GM23338 (cell line): Measurements from ENCODE around the gene RANBP1. TPM values are rescaled to one million over a fixed set of nuclear protein-coding genes. Genes with fewer than 3 reads are reported as not detected.

Experiments
- ATAC-seq: fragments of 200-7000 bp; cut with Tn5 transposase; 3 replicates; pipeline ENCODE4 v1.9.1; 2020
- DNase-seq: peaks from one replicate; pipeline ENCODE4 v3.0.0-alpha.2; 2015; ENCODE audit warnings: low spot score
- H2AFZ ChIP-seq: fragments of 200-600 bp; sonication (generic); 2 replicates; pipeline ENCODE4 v1.8.0; 2016; ENCODE audit warnings: antibody characterized with exemption, mild to moderate bottlenecking, moderate library complexity
- H3F3A ChIP-seq: fragments of 200-600 bp; sonication (generic); replicated peaks from 2 replicates; pipeline ENCODE4 v1.8.0; 2017; ENCODE audit warnings: antibody characterized with exemption, mixed run types, low read depth
- H3K27ac ChIP-seq: fragments of 200-600 bp; sonication (generic); 2 replicates; pipeline ENCODE4 v1.6.1; 2016; ENCODE audit warnings: low read depth
- H3K27me3 ChIP-seq: fragments of 200-600 bp; sonication (generic); 2 replicates; pipeline ENCODE4 v1.8.0; 2016; ENCODE audit warnings: mild to moderate bottlenecking, mixed run types, moderate library complexity; ENCODE audit not compliant: insufficient read depth
- H3K36me3 ChIP-seq: fragments of 200-600 bp; sonication (generic); 2 replicates; pipeline ENCODE4 v1.8.0; 2016; ENCODE audit warnings: mild to moderate bottlenecking; ENCODE audit not compliant: insufficient read depth
- H3K4me1 ChIP-seq: fragments of 200-600 bp; sonication (generic); 2 replicates; pipeline ENCODE4 v1.8.0; 2016; ENCODE audit warnings: mild to moderate bottlenecking, moderate library complexity; ENCODE audit not compliant: insufficient read depth
- H3K4me2 ChIP-seq: fragments of 200-600 bp; sonication (generic); 2 replicates; pipeline ENCODE4 v1.7.1; 2017; ENCODE audit warnings: mixed run types
- H3K4me3 ChIP-seq: fragments of 200-600 bp; sonication (generic); 2 replicates; pipeline ENCODE4 v1.6.1; 2016; ENCODE audit warnings: mixed run types
- H3K79me2 ChIP-seq: fragments of 200-600 bp; sonication (generic); replicated peaks from 2 replicates; pipeline ENCODE4 v1.8.0; 2017; ENCODE audit warnings: mild to moderate bottlenecking; ENCODE audit not compliant: insufficient read depth
- H3K9me2 ChIP-seq: fragments of 200-600 bp; sonication (generic); 2 replicates; pipeline ENCODE4 v1.8.0; 2017; ENCODE audit not compliant: insufficient read depth
- H4K20me1 ChIP-seq: fragments of 200-600 bp; sonication (generic); replicated peaks from 2 replicates; pipeline ENCODE4 v1.8.0; 2017; ENCODE audit warnings: mild to moderate bottlenecking; ENCODE audit not compliant: insufficient read depth
- H3K27ac Mint-ChIP-seq: 2 replicates; pipeline ENCODE4 v1.8.0; 2020; ENCODE audit warnings: inconsistent platforms, mild to moderate bottlenecking, moderate library complexity, mixed read lengths
- H3K27me3 Mint-ChIP-seq: 3 replicates; pipeline ENCODE4 v1.8.0; 2022; ENCODE audit warnings: low read depth, mild to moderate bottlenecking, moderate library complexity, mixed read lengths, inconsistent platforms; ENCODE audit not compliant: insufficient read depth, poor library complexity
- H3K36me3 Mint-ChIP-seq: 3 replicates; pipeline ENCODE4 v1.8.0; 2021; ENCODE audit warnings: low read depth, mild to moderate bottlenecking, inconsistent platforms, moderate library complexity, mixed read lengths
- H3K4me1 Mint-ChIP-seq: 3 replicates; pipeline ENCODE4 v1.8.0; 2020; ENCODE audit warnings: mild to moderate bottlenecking, inconsistent platforms, mixed read lengths
- H3K4me3 Mint-ChIP-seq: 3 replicates; pipeline ENCODE4 v1.8.0; 2021; ENCODE audit warnings: moderate library complexity, mild to moderate bottlenecking, inconsistent platforms, mixed read lengths
- H3K9me3 Mint-ChIP-seq: 3 replicates; pipeline ENCODE4 v1.8.0; 2020; ENCODE audit warnings: moderate library complexity, mild to moderate bottlenecking, inconsistent platforms, mixed read lengths
- EZH2phosphoT487 ChIP-seq: fragments of 200-600 bp; sonication (generic); IDR thresholded peaks from one replicate; pipeline ENCODE4 v1.8.1; 2018; ENCODE audit warnings: antibody characterized with exemption; ENCODE audit not compliant: unreplicated experiment
- JUNB ChIP-seq: IDR thresholded peaks from one replicate; pipeline ENCODE4 v1.6.1; 2016; ENCODE audit warnings: antibody characterized with exemption; ENCODE audit not compliant: unreplicated experiment
- POLR2AphosphoS5 ChIP-seq: IDR thresholded peaks from 2 replicates; pipeline ENCODE4 v1.6.1; 2016; ENCODE audit warnings: antibody characterized with exemption, low read depth
- STAT1 ChIP-seq: IDR thresholded peaks from one replicate; pipeline ENCODE4 v1.6.1; 2016; ENCODE audit warnings: antibody characterized with exemption; ENCODE audit not compliant: unreplicated experiment
- polyA plus RNA-seq: library from polyadenylated mRNA; unstranded; fragments of >200 nt; fragmentation: Nextera tagmentation; extraction: Ambion mirVana; gene quantifications from 2 replicates; pipeline ENCODE4 v1.2.1, GENCODE V29; 2016
- total RNA-seq: library from RNA; depleted of rRNA; stranded (reverse); fragments of >200 nt; shearing (Covaris generic); gene quantifications from 2 replicates; pipeline ENCODE4 v1.2.3, GENCODE V29; 2014
- TF ChIP-seq, protein P1 (sequence below), 2 experiments: fragments of 200-600 bp in 1 of 2; sonication (generic) in 1 of 2; conservative IDR thresholded peaks; 2 replicates each; pipeline versions ENCODE4 v1.5.1 to v1.6.1; 2016 to 2017; ENCODE audit warnings: antibody characterized with exemption in 2 of 2, low read depth in 2 of 2, mild to moderate bottlenecking in 2 of 2, moderate library complexity in 1 of 2
- TF ChIP-seq, protein P2 (sequence below): IDR thresholded peaks from 2 replicates; pipeline ENCODE4 v1.6.1; 2016; ENCODE audit warnings: antibody characterized with exemption

Gene RANBP1
- total and polyA plus RNA-seq, 2 experiments from 2014 or later: 1,014 to 1,206 TPM

- Histone ChIP-seq H3K27ac (no peak overlapping the region), H3K36me3 (peaks cover 23% of the 10 kb centered on the region), H3K4me3 (no peak overlapping the region), H3K27me3 (no peaks in the 10 kb centered on the region), H2AFZ (no peak overlapping the region), H3K4me1 (no peaks in the 10 kb centered on the region), H4K20me1 (peaks cover 44% of the 10 kb centered on the region), H3K4me2 (no peak overlapping the region), H3F3A (peaks cover 27% of the 10 kb centered on the region), H3K79me2 (peaks cover 20% of the 10 kb centered on the region), H3K9me2 (no peaks in the 10 kb centered on the region)
- peaks cover 3% of the 10 kb centered on the region; the same call in 1 of the 3 replicates for H3K4me1 Mint-ChIP-seq
- no peak for DNase-seq
- TF ChIP-seq POLR2AphosphoS5 (no peak), EZH2phosphoT487 (no peak)
- H3K36me3 Mint-ChIP-seq: peaks cover 87% of the 10 kb centered on the region
- H3K27me3 Mint-ChIP-seq: peaks cover 31% of the 10 kb centered on the region
- no peaks in the 10 kb centered on the region for H3K9me3 Mint-ChIP-seq
- no peak for ATAC-seq
- H3K4me3 Mint-ChIP-seq: no peak overlapping the region
- no peak overlapping the region for H3K27ac Mint-ChIP-seq
Observed at GRCh38 chr22:20106849-20107237, 9.1 kb upstream of the RANBP1 start.

DNA sequence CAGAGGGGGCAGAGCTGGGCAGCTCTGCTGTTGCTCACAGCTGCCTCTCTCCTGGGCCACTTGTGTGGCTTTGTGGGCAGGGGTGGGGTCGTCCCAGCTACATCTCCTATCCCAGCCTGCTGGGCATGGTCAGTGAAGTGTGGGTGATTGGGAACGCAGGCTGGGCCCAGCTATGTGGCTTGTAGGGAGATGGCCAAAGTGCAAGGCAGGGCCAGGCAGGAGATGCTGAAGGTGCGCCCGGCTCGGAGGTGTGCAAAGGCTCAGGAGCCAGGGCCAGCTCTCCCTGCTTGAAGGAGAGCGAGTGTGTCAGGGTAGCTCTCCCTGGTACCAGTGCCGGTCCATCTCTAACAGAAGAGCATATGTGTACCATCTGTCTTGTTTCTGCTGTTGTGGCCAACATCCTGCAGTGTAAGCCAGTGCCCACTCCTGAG lies 8.4 kb upstream of the RANBP1 start:
- H3K79me2 ChIP-seq: peaks cover 13% of the 10 kb centered on the region
- no peak overlapping the region for H2AFZ ChIP-seq
- Mint-ChIP-seq H3K27ac (no peak overlapping the region), H3K4me1 (no peaks in the 10 kb centered on the region), H3K36me3 (peaks cover 84% of the 10 kb centered on the region), H3K9me3 (no peaks in the 10 kb centered on the region), H3K4me3 (no peak overlapping the region), H3K27me3 (peaks cover 35% of the 10 kb centered on the region)
- H3K36me3 ChIP-seq: peaks cover 23% of the 10 kb centered on the region
- peaks cover 32% of the 10 kb centered on the region for H3F3A ChIP-seq
- H3K4me3 ChIP-seq: no peak overlapping the region
- no peak for ATAC-seq
- peaks cover 39% of the 10 kb centered on the region for H4K20me1 ChIP-seq
- no peak overlapping the region for H3K27ac ChIP-seq
- DNase-seq: no peak
- TF ChIP-seq, protein P1, sequence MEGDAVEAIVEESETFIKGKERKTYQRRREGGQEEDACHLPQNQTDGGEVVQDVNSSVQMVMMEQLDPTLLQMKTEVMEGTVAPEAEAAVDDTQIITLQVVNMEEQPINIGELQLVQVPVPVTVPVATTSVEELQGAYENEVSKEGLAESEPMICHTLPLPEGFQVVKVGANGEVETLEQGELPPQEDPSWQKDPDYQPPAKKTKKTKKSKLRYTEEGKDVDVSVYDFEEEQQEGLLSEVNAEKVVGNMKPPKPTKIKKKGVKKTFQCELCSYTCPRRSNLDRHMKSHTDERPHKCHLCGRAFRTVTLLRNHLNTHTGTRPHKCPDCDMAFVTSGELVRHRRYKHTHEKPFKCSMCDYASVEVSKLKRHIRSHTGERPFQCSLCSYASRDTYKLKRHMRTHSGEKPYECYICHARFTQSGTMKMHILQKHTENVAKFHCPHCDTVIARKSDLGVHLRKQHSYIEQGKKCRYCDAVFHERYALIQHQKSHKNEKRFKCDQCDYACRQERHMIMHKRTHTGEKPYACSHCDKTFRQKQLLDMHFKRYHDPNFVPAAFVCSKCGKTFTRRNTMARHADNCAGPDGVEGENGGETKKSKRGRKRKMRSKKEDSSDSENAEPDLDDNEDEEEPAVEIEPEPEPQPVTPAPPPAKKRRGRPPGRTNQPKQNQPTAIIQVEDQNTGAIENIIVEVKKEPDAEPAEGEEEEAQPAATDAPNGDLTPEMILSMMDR (conservative IDR thresholded peaks at IDR 0.05; ENCODE audit: low read depth in 2 of 2): no peak
- TF ChIP-seq, protein P2, sequence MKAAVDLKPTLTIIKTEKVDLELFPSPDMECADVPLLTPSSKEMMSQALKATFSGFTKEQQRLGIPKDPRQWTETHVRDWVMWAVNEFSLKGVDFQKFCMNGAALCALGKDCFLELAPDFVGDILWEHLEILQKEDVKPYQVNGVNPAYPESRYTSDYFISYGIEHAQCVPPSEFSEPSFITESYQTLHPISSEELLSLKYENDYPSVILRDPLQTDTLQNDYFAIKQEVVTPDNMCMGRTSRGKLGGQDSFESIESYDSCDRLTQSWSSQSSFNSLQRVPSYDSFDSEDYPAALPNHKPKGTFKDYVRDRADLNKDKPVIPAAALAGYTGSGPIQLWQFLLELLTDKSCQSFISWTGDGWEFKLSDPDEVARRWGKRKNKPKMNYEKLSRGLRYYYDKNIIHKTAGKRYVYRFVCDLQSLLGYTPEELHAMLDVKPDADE: no peak
- H3K4me2 ChIP-seq: no peak overlapping the region
- H3K4me1 ChIP-seq: no peaks in the 10 kb centered on the region
- H3K9me2 ChIP-seq: no peaks in the 10 kb centered on the region
- H3K27me3 ChIP-seq: no peaks in the 10 kb centered on the region

DNA sequence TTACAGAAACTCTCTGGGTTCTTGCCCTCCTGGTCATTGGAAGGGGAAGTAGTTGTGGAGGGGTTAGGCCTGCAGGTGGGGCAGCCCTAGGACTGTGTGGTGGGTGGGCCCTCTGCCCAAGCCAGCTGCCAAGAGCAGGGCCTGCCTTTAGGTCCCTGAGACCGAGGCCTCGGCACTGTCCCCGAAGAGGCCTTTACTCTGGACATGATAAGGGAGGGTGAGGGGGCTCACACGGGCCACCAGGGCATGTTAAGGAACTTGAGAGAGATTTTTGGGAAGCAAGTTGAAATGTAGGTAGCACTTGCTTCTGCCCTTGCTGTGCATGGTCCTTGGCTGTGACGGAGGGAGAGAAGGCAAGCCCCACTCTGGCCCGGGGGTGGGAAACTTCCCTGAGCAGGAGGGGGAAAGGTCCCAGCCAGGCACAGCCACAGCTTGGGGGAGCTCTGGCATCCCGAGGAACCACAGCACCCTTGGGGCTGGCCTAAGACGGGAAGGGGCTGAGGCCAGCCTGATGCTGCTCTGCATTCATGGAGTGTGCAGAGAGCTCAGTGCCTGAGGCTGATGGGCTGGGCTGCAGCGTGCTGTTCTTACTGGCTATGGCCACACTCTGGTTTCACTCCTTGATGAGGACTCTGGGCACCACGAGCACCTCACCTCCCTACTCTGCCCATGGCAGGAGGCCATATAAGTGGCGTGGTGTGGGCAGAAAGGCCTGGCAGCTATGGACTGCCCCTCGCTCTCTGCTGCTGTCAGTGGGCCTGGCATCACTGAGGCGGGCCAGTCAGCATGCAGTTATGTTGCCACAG lies 7.8 kb upstream of the RANBP1 start:
- no peak overlapping the region for H2AFZ ChIP-seq
- DNase-seq (no peak), ATAC-seq (no peak)
- H3K9me2 ChIP-seq: no peaks in the 10 kb centered on the region
- peaks cover 33% of the 10 kb centered on the region for H3F3A ChIP-seq
- peaks cover 17% of the 10 kb centered on the region for H3K36me3 ChIP-seq
- TF ChIP-seq STAT1 (no peak), JUNB (no peak), POLR2AphosphoS5 (no peak)
- Mint-ChIP-seq H3K4me3 (no peak overlapping the region), H3K36me3 (peaks cover 77% of the 10 kb centered on the region), H3K27ac (no peak overlapping the region), H3K27me3 (peaks cover 39% of the 10 kb centered on the region), H3K9me3 (no peaks in the 10 kb centered on the region), H3K4me1 (no peaks in the 10 kb centered on the region)
- H4K20me1 ChIP-seq: peaks cover 36% of the 10 kb centered on the region
- peaks cover 7% of the 10 kb centered on the region for H3K79me2 ChIP-seq
- H3K4me2 ChIP-seq: no peak overlapping the region
- H3K27me3 ChIP-seq: no peaks in the 10 kb centered on the region
- no peak overlapping the region for H3K4me3 ChIP-seq
- no peak overlapping the region for H3K27ac ChIP-seq
- no peaks in the 10 kb centered on the region for H3K4me1 ChIP-seq
